GM12872 (cell line): ENCODE results near the gene AGK.

ENCODE experiments used
- CTCF ChIP-seq: IDR thresholded peaks from 3 replicates; pipeline ENCODE4 v1.5.1; 2011; ENCODE audit warnings: low read depth, mild to moderate bottlenecking, low read length, moderate library complexity; ENCODE audit not compliant: insufficient read depth

Gene AGK

GRCh38 chr7:141617280-141617679, 66.1 kb downstream of the AGK start:
- no peak for TF ChIP-seq CTCF

GRCh38 chr7:141619745-141620144, 68.5 kb downstream of the AGK start:
- no peak for TF ChIP-seq CTCF

DNA sequence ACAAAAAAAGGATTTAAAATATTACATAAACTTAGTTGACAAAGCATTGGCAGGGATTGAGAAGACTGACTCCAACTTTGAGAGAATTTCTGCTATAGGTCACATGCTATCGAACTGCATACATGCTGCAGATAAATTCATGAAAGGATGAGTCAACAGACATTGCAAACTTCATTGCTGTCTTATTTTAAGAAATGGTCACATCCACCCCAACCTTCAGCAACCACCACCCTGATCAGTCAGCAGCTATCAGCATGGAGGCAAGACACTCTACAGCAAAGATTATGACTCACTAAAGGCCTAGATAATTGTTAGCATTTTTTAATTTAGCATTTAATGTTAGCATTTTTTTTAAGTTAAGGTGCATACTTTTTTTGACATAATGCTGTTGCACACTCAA, 73.6 kb downstream of the AGK start:
- TF ChIP-seq CTCF = no peak

DNA sequence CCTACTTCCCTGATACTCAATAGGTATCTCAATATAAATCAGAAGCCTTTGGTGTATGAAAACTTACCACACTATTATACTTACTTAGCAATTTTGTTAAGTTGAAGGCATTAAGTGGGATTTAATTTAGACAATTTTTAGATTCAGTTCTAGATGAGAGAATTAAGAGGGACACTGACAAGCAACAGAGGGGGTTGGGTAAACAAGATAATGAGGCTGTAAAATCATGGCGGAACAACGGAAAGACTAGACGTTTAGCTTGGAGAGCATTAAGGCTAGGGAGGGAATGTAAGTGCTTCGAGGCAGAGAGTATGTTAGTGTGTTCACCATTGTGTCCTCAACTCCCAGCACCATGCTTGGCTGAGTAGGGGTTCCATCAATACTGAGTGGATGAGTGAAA, 79.4 kb downstream of the AGK start:
- TF ChIP-seq CTCF = no peak

DNA sequence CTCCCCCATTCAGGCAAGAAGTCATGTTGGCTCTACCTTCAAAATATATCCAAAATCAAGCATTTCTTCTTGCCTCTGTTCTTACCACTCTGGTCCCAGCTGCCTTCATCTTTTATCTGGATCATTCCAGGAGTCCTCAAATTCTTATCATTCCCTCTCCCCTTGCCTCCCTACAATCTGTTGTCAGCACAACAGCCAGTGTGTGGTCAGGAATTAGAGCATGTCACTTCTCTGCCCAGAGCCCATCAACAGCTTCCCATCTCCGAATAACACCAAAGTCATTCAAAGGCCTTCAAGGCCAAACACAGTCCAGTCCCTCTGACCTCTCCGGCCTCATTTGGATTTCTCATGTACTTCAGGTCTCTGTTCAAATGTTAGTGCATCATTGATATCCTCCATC, 80.3 kb downstream of the AGK start:
- no peak for TF ChIP-seq CTCF

- TF ChIP-seq CTCF = no peak
Observed at GRCh38 chr7:141634065-141634464, 82.9 kb downstream of the AGK start.

- TF ChIP-seq CTCF = no peak
Observed at GRCh38 chr7:141636053-141636452, 84.8 kb downstream of the AGK start.
